Activated naive CD4-positive, alpha-beta T cell treated with anti-CD3 and anti-CD28 coated beads, Interleukin-2, amount 50 U/mL, for 24 hours (primary cell): ENCODE results near the gene MFSD11.
A peak's percentile ranks its signal among the peaks of the same experiment; 100 is the strongest.
"Not testable (repeated sequence)": the region's sequence is repeated elsewhere in the genome, so short reads cannot be mapped to it uniquely, and the experiment has no call there.

ENCODE experiments used
- H3K27ac Mint-ChIP-seq: one replicate; pipeline ENCODE4 v1.8.0; 2021; ENCODE audit warnings: mild to moderate bottlenecking, mixed read lengths
- H3K27me3 Mint-ChIP-seq: one replicate; pipeline ENCODE4 v1.8.0; 2021; ENCODE audit warnings: mixed read lengths
- H3K36me3 Mint-ChIP-seq: one replicate; pipeline ENCODE4 v1.8.0; 2021; ENCODE audit warnings: mixed read lengths
- H3K4me1 Mint-ChIP-seq: one replicate; pipeline ENCODE4 v1.8.0; 2021; ENCODE audit warnings: mixed read lengths
- H3K4me3 Mint-ChIP-seq: one replicate; pipeline ENCODE4 v1.8.0; 2021; ENCODE audit warnings: mild to moderate bottlenecking, mixed read lengths
- H3K9me3 Mint-ChIP-seq: one replicate; pipeline ENCODE4 v1.8.0; 2021; ENCODE audit warnings: mixed read lengths

The MFSD11 gene

GRCh38 chr17:76789235-76789788 lies 51.4 kb downstream of the MFSD11 start:
- Mint-ChIP-seq H3K27me3 (no peaks in the 10 kb centered on the region), H3K4me3 (no peak overlapping the region), H3K27ac (no peak overlapping the region), H3K36me3 (peaks cover 6% of the 10 kb centered on the region), H3K4me1 (peaks cover 16% of the 10 kb centered on the region), H3K9me3 (no peaks in the 10 kb centered on the region)

DNA sequence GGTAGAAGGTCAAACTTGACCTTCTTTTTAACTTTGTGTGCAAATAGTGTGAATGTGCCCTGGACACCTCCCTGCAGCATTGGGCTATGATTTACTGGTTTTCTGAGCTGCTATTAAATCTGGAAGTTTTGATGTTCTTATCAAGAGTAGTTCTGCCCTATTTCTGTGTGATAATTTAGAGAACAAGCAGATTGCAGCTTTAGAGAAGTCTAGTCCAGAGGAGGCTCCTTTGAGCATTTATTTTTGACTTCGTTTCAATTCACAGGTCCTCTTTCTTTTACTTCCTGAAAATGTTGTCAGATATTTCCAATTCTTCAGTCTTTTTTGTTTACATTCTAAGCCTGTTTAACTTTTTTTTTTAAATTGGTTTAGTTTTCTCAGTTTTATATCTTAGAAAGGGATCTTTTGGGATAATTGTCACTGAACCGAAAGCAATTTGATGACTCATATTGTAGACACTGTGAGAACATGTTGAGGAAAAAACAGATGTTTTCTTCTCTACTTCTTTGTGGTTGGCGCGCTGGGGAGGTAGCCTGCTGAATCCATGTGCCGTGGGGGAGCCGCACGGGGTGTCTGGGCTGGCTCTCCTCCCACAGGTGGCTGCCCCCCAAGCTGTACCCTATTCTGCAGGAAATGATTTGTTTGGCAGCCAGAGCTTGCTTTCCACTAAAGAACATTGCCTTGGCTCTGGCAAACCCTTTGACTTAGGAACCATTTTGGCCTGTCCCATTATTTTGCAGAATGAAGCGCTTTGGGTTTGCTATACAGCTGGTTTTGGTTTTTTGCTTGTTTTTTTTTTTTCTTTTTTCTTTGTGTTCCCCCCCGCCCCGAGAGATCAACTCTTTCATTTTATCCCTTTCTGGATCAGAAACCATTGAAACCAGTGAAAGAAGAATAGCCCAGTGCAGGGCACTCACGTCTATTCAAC lies 53.4 kb downstream of the MFSD11 start:
- Mint-ChIP-seq H3K27ac (peak overlapping the region; percentile 35), H3K9me3 (no peaks in the 10 kb centered on the region), H3K36me3 (peaks cover 3% of the 10 kb centered on the region), H3K4me3 (peak overlapping the region; percentile 33), H3K4me1 (peaks cover 16% of the 10 kb centered on the region), H3K27me3 (no peaks in the 10 kb centered on the region)

GRCh38 chr17:76792348-76792747 lies 54.4 kb downstream of the MFSD11 start:
- no peaks in the 10 kb centered on the region for H3K9me3 Mint-ChIP-seq
- peaks cover 3% of the 10 kb centered on the region for H3K36me3 Mint-ChIP-seq
- no peaks in the 10 kb centered on the region for H3K27me3 Mint-ChIP-seq
- no peak overlapping the region for H3K4me3 Mint-ChIP-seq
- H3K27ac Mint-ChIP-seq, result no peak overlapping the region
- H3K4me1 Mint-ChIP-seq, result peaks cover 16% of the 10 kb centered on the region

DNA sequence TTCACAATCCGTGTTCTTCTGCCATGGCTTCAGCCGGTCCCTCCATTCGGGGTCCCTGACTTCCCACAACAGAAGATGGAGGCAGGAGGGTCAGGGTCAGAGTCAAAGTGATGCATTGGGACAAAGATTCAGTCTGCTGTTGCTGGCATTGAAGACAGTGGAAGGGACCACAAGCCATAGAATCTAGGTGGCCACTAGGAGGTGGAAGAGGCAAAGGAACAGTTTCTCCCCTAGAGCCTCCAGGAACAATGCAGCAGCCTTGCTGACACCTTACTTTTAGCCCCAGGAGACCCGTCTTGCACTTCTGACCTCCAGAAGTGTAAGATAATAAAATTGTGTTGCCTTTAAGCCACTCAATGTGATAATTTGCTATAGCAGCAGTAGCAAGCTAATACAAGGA lies 55.9 kb downstream of the MFSD11 start:
- Mint-ChIP-seq H3K36me3 (peaks cover 3% of the 10 kb centered on the region), H3K27ac (no peak overlapping the region), H3K4me1 (peaks cover 16% of the 10 kb centered on the region), H3K27me3 (no peaks in the 10 kb centered on the region), H3K4me3 (no peak overlapping the region), H3K9me3 (no peaks in the 10 kb centered on the region)

GRCh38 chr17:76796081-76796480 lies 58.2 kb downstream of the MFSD11 start:
- no peak overlapping the region for H3K27ac Mint-ChIP-seq
- H3K4me3 Mint-ChIP-seq, result no peak overlapping the region

GRCh38 chr17:76797241-76797840 lies 59.4 kb downstream of the MFSD11 start:
- Mint-ChIP-seq H3K4me1 (peaks cover 2% of the 10 kb centered on the region), H3K9me3 (no peaks in the 10 kb centered on the region), H3K36me3 (peaks cover 3% of the 10 kb centered on the region), H3K27ac (no peak overlapping the region), H3K27me3 (no peaks in the 10 kb centered on the region), H3K4me3 (no peak overlapping the region)

More at GRCh38 chr17:76796081-76796480, 58.2 kb downstream of the MFSD11 start:
- Mint-ChIP-seq H3K36me3 (peaks cover 3% of the 10 kb centered on the region), H3K4me1 (peaks cover 14% of the 10 kb centered on the region), H3K9me3 (no peaks in the 10 kb centered on the region), H3K27me3 (no peaks in the 10 kb centered on the region)

- H3K9me3 Mint-ChIP-seq, result no peaks in the 10 kb centered on the region
- H3K36me3 Mint-ChIP-seq, result peaks cover 1% of the 10 kb centered on the region
- no peaks in the 10 kb centered on the region for H3K4me1 Mint-ChIP-seq
- H3K4me3 Mint-ChIP-seq, result no peak overlapping the region
- no peak overlapping the region for H3K27ac Mint-ChIP-seq
- no peaks in the 10 kb centered on the region for H3K27me3 Mint-ChIP-seq
Observed at GRCh38 chr17:76801706-76802105, 63.8 kb downstream of the MFSD11 start.

GRCh38 chr17:76805319-76805718 lies 67.4 kb downstream of the MFSD11 start:
- Mint-ChIP-seq H3K27me3 (no peaks in the 10 kb centered on the region), H3K27ac (no peak overlapping the region), H3K36me3 (peaks cover 1% of the 10 kb centered on the region)

GRCh38 chr17:76806151-76806550 lies 68.2 kb downstream of the MFSD11 start:
- H3K4me1 Mint-ChIP-seq, H3K4me3 Mint-ChIP-seq, H3K36me3 Mint-ChIP-seq, H3K9me3 Mint-ChIP-seq, H3K27ac Mint-ChIP-seq, H3K27me3 Mint-ChIP-seq: not testable (repeated sequence)

More at GRCh38 chr17:76805319-76805718, 67.4 kb downstream of the MFSD11 start:
- Mint-ChIP-seq H3K9me3 (no peaks in the 10 kb centered on the region), H3K4me3 (no peak overlapping the region), H3K4me1 (no peaks in the 10 kb centered on the region)

- H3K36me3 Mint-ChIP-seq, H3K27ac Mint-ChIP-seq, H3K27me3 Mint-ChIP-seq, H3K4me3 Mint-ChIP-seq, H3K9me3 Mint-ChIP-seq, H3K4me1 Mint-ChIP-seq: not testable (repeated sequence)
Observed at GRCh38 chr17:76806767-76807166, 68.8 kb downstream of the MFSD11 start.

DNA sequence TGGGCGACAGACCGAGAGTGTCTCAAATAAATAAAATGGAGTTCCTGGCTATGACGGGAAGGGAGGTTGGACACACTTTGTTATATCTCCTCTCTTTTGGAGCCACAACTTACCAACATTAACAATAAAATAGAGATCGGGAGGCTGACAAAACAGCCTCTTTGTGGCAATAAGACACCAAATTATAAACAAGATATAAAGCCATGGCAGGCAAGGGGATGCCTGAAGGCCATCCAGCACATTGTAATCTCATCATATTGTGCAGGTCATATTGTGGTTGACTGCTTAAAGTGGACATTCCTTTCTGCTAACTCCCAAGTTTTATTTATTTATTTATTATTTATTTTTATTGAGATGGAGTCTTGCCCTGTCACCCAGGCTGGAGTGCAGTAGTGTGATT lies 70.4 kb downstream of the MFSD11 start:
- H3K27ac Mint-ChIP-seq, result no peak overlapping the region
- no peaks in the 10 kb centered on the region for H3K9me3 Mint-ChIP-seq
- no peak overlapping the region for H3K4me3 Mint-ChIP-seq
- H3K27me3 Mint-ChIP-seq, result no peaks in the 10 kb centered on the region
- no peaks in the 10 kb centered on the region for H3K36me3 Mint-ChIP-seq
- H3K4me1 Mint-ChIP-seq, result no peaks in the 10 kb centered on the region

DNA sequence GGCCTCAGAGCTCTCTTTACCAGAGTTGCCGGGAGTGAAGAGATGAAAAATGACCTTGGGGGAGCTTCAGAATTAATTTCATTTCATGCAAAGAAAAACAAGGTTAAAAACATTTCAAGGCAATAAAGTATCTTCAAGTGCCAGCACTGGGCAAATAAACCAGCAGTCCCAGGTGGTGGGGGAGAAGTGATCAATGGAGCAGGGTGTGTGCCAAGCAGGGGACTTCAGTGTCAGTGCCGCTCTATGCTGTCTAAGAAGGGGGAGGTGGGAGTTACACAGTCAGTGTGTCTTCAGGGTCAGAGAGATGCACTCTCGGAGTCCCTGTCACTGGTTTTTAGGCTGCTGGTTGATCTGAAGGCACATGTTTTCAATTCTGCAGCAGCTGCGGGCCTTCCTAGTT lies 73.0 kb downstream of the MFSD11 start:
- Mint-ChIP-seq H3K4me3 (no peak overlapping the region), H3K27me3 (no peaks in the 10 kb centered on the region), H3K9me3 (no peaks in the 10 kb centered on the region), H3K27ac (no peak overlapping the region), H3K4me1 (no peaks in the 10 kb centered on the region), H3K36me3 (no peaks in the 10 kb centered on the region)

DNA sequence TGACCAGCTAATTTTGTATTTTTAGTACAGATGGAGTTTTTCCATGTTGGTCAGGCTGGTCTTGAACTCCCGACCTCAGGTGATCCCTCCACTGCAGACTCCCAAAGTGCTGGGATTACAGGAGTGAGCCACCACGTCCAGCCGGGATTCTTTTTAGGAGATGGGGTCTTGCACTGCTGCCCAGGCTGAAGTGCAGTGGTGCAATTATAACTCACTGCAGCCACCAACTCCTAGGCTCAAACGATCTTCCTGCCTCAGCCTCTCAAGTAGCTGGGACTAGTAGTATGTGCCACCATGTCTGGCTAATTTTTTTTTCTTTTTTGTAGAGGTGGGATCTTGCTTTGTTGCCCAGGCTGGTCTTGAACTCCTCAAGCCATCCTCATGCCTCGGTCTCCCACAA lies 73.9 kb downstream of the MFSD11 start:
- no peaks in the 10 kb centered on the region for H3K36me3 Mint-ChIP-seq
- peaks cover 7% of the 10 kb centered on the region for H3K4me1 Mint-ChIP-seq
- H3K4me3 Mint-ChIP-seq, result no peak overlapping the region
- H3K9me3 Mint-ChIP-seq, result no peaks in the 10 kb centered on the region
- no peaks in the 10 kb centered on the region for H3K27me3 Mint-ChIP-seq
- H3K27ac Mint-ChIP-seq, result no peak overlapping the region

GRCh38 chr17:76812263-76812662 lies 74.3 kb downstream of the MFSD11 start:
- Mint-ChIP-seq H3K27ac (no peak overlapping the region), H3K4me1 (peaks cover 8% of the 10 kb centered on the region), H3K36me3 (no peaks in the 10 kb centered on the region), H3K27me3 (no peaks in the 10 kb centered on the region), H3K9me3 (no peaks in the 10 kb centered on the region), H3K4me3 (no peak overlapping the region)

DNA sequence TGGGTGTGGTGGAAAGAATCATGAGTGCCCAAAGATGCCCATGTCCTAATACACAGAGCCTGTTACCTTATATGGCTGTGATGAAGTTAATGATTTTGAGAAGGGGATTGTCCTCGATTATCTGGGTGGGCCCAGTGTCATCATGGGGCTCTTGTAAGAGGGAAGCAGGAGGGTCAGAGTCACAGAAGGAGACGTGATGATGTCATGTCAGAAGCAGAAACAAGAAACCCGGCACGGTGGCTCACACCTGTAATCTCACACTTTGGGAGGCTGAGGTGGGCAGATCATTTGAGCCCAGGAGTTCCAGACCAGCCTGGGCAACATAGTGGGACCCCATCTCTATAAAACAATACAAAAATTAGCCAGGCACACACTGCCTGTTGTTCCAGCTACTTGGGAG lies 75.0 kb downstream of the MFSD11 start:
- H3K4me3 Mint-ChIP-seq, result no peak overlapping the region
- H3K9me3 Mint-ChIP-seq, result no peaks in the 10 kb centered on the region
- H3K27ac Mint-ChIP-seq, result no peak overlapping the region
- H3K4me1 Mint-ChIP-seq, result peaks cover 8% of the 10 kb centered on the region
- H3K36me3 Mint-ChIP-seq, result no peaks in the 10 kb centered on the region
- H3K27me3 Mint-ChIP-seq, result no peaks in the 10 kb centered on the region

DNA sequence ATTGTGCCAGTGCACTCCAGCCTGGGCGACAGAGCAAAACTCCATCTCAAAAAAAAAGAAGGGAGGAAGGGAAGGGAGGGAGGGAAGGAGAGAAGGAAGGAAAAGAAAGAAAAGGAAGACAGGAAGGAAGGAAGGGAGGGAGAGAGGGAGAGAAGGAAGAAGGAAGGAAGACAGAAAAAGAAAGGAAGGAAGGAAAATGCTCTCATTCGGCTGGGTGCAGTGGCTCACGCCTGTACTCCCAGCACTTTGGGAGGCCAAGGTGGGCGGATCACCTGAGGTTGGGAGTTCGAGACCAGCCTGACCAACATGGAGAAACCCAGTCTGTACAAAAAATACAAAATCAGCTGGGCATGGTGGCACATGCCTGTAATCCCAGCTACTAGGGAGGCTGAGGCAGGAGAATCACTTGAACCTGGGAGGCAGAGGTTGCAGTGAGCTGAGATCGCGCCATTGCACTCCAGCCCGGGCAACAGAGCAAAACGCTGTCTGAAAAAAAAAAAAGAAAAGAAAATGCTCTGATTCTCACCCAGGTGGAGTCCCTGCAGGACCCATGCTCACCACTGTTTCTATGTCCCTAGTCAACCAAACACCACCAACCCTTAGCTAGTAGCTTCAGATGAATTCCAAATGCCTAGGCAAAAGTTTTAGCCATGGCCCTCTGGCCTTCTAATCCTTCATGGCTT lies 78.1 kb downstream of the MFSD11 start:
- H3K27me3 Mint-ChIP-seq, H3K4me3 Mint-ChIP-seq, H3K4me1 Mint-ChIP-seq, H3K9me3 Mint-ChIP-seq, H3K36me3 Mint-ChIP-seq, H3K27ac Mint-ChIP-seq: not testable (repeated sequence)
